SU-DHL-6 (cell line): Measurements from ENCODE around the gene ZNF860.

Experiments used
- EZH2phosphoT487 ChIP-seq: fragments of 200-600 bp; sonication (generic), shearing (Covaris generic); conservative IDR thresholded peaks from 2 replicates; pipeline ENCODE4 v1.6.1; 2018; ENCODE audit warnings: mild to moderate bottlenecking, antibody characterized with exemption, low read length, moderate library complexity, mixed read lengths
- TF ChIP-seq, protein P1 (sequence below): fragments of 200-600 bp; sonication (generic); IDR thresholded peaks from one replicate; pipeline ENCODE4 v1.5.1; 2017; ENCODE audit warnings: antibody characterized with exemption, mild to moderate bottlenecking, low read length, moderate library complexity; ENCODE audit not compliant: insufficient read depth, poor library complexity, severe bottlenecking

DNA sequence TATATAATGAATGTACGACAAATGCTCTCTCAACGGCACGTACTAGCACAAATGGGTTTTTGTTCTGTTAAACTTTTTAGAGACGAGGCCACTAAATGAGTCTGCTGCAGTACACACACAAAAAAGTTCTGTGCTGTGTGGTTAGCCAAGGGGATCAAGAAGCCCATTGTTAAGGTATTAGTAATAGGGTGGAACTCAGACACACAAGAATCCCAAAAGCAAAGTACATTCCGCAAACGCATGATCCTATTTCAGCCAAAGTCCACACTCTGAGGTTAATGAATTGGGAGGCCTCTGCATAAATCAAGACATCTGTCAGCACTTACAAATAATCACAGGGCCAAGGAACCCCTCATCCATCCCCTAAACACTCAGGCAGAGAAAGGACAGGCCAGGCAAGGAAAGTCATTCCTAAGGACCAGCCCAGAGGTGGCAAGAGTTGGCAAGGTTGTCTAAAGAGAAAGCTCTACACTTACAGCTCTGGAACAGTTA, 12.6 kb upstream of the ZNF860 start:
- TF ChIP-seq, protein P1, sequence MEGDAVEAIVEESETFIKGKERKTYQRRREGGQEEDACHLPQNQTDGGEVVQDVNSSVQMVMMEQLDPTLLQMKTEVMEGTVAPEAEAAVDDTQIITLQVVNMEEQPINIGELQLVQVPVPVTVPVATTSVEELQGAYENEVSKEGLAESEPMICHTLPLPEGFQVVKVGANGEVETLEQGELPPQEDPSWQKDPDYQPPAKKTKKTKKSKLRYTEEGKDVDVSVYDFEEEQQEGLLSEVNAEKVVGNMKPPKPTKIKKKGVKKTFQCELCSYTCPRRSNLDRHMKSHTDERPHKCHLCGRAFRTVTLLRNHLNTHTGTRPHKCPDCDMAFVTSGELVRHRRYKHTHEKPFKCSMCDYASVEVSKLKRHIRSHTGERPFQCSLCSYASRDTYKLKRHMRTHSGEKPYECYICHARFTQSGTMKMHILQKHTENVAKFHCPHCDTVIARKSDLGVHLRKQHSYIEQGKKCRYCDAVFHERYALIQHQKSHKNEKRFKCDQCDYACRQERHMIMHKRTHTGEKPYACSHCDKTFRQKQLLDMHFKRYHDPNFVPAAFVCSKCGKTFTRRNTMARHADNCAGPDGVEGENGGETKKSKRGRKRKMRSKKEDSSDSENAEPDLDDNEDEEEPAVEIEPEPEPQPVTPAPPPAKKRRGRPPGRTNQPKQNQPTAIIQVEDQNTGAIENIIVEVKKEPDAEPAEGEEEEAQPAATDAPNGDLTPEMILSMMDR: no peak
- no peak for TF ChIP-seq EZH2phosphoT487
